HG03103 (cell line): ENCODE data around the gene PHACTR1.

Source experiments
- ATAC-seq: cut with Tn5 transposase; IDR thresholded peaks from one replicate; pipeline ENCODE4 v1.9.1; 2021; ENCODE audit warnings: low read depth; ENCODE audit not compliant: unreplicated experiment

PHACTR1 gene

GRCh38 chr6:13012296-13012695, 295.7 kb downstream of the PHACTR1 start:
- ATAC-seq, result no peak

GRCh38 chr6:13012977-13013680, 296.6 kb downstream of the PHACTR1 start:
- ATAC-seq, result no peak

GRCh38 chr6:13013681-13014503, 297.3 kb downstream of the PHACTR1 start:
- no peak for ATAC-seq

GRCh38 chr6:13014504-13015378, 298.2 kb downstream of the PHACTR1 start:
- no peak for ATAC-seq

GRCh38 chr6:13015379-13015681, 298.8 kb downstream of the PHACTR1 start:
- ATAC-seq, result no peak

- ATAC-seq, result no peak
Observed at GRCh38 chr6:13024616-13025015, 308.0 kb downstream of the PHACTR1 start.

- ATAC-seq, result no peak
Observed at GRCh38 chr6:13025893-13026499, 309.4 kb downstream of the PHACTR1 start.

GRCh38 chr6:13026557-13026956, 310.0 kb downstream of the PHACTR1 start:
- no peak for ATAC-seq

- ATAC-seq, result no peak
Observed at GRCh38 chr6:13027207-13027606, 310.6 kb downstream of the PHACTR1 start.

- ATAC-seq, result no peak
Observed at GRCh38 chr6:13030396-13030795, 313.8 kb downstream of the PHACTR1 start.

GRCh38 chr6:13032566-13032965, 316.0 kb downstream of the PHACTR1 start:
- ATAC-seq, result no peak

GRCh38 chr6:13033145-13033544, 316.6 kb downstream of the PHACTR1 start:
- no peak for ATAC-seq

GRCh38 chr6:13034316-13034715, 317.7 kb downstream of the PHACTR1 start:
- ATAC-seq, result no peak

- no peak for ATAC-seq
Observed at GRCh38 chr6:13035606-13036005, 319.0 kb downstream of the PHACTR1 start.

- no peak for ATAC-seq
Observed at GRCh38 chr6:13038315-13038714, 321.7 kb downstream of the PHACTR1 start.

GRCh38 chr6:13038741-13039190, 322.2 kb downstream of the PHACTR1 start:
- ATAC-seq, result no peak

GRCh38 chr6:13044390-13044789, 327.8 kb downstream of the PHACTR1 start:
- ATAC-seq, result no peak

GRCh38 chr6:13044896-13045295, 328.3 kb downstream of the PHACTR1 start:
- ATAC-seq, result no peak

- ATAC-seq, result no peak
Observed at GRCh38 chr6:13045676-13046075, 329.1 kb downstream of the PHACTR1 start.

- no peak for ATAC-seq
Observed at GRCh38 chr6:13046084-13046483, 329.5 kb downstream of the PHACTR1 start.

- ATAC-seq, result no peak
Observed at GRCh38 chr6:13048113-13048512, 331.5 kb downstream of the PHACTR1 start.
